AG04450 (cell line): ENCODE results near the gene SLC48A1. TPM values are rescaled to one million over a fixed set of nuclear protein-coding genes. Genes with fewer than 3 reads are reported as not detected.
A peak's percentile ranks its signal among the peaks of the same experiment; 100 is the strongest.

ENCODE experiments used
- CTCF ChIA-PET: fragments of 300-600, 350-600 bp; formaldehyde crosslinking; extraction: SDS; loops from one replicate; lab custom pipeline; 2022; ENCODE audit warnings: antibody characterized with exemption, inconsistent platforms; lab: Charles Lee
- POLR2A ChIA-PET: fragments of 350-600 bp; formaldehyde crosslinking; extraction: SDS; loops from one replicate; lab custom pipeline; 2021; ENCODE audit warnings: antibody characterized with exemption, inconsistent platforms; lab: Yijun Ruan, JAX
- DNase-seq: peaks from one replicate; pipeline ENCODE4 v3.0.0-alpha.2; 2011; ENCODE audit warnings: low read depth, low spot score
- H3K27ac ChIP-seq: one replicate; pipeline ENCODE4 v1.5.1; 2012; ENCODE audit warnings: low read depth, low read length, control low read depth
- H3K27me3 ChIP-seq: one replicate; pipeline ENCODE4 v1.6.0; 2012; ENCODE audit warnings: low read length; ENCODE audit not compliant: control insufficient read depth, insufficient read depth
- H3K4me3 ChIP-seq: 2 replicates; pipeline ENCODE4 v1.5.1; 2011; ENCODE audit warnings: mild to moderate bottlenecking, low read depth, low read length, control low read depth
- H3K9me3 ChIP-seq: 2 replicates; pipeline ENCODE4 v1.5.1; 2012; ENCODE audit warnings: low read length; ENCODE audit not compliant: control insufficient read depth, insufficient read depth
- CTCF ChIP-seq: IDR thresholded peaks from 2 replicates; pipeline ENCODE4 v1.5.1; 2011; ENCODE audit warnings: low read depth, low read length, control low read depth, inconsistent platforms
- polyA plus RNA-seq: library from polyadenylated mRNA; depleted of rRNA; stranded (reverse); fragments of >200 nt; gene quantifications from 2 replicates; pipeline ENCODE4 v1.2.3, GENCODE V29; 2011

Gene SLC48A1
- polyA plus RNA-seq, 1 experiment, result 7.8 TPM

GRCh38 chr12:47741340-47741703, 31.7 kb upstream of the SLC48A1 start:
- H3K9me3 ChIP-seq, result no peaks in the 10 kb centered on the region; the same call in 1 of the 2 replicates
- no peak overlapping the region for H3K4me3 ChIP-seq
- no peak for DNase-seq
- no peak overlapping the region for H3K27ac ChIP-seq
- ChIA-PET POLR2A (interaction anchor here (0.6 to 1.2 kb wide), 2 partner anchors 17 to 35 kb away, joined by 3 read pairs; partner anchors contain the start of genes RAPGEF3 and RPAP3), CTCF (interaction anchor here (0.6 to 5.3 kb wide), 23 partner anchors 9 to 1173 kb away, joined by 3 to 116 read pairs (median 9); partner anchors contain the start of genes ENDOU, RAPGEF3, RPAP3 and SLC48A1)
- H3K27me3 ChIP-seq, result peaks cover 30% of the 10 kb centered on the region
- TF ChIP-seq CTCF, result no peak

GRCh38 chr12:47742253-47742825, 30.7 kb upstream of the SLC48A1 start:
- no peak overlapping the region for H3K4me3 ChIP-seq
- peaks cover 36% of the 10 kb centered on the region for H3K27me3 ChIP-seq
- POLR2A ChIA-PET, result interaction anchor here (0.9 to 1.6 kb wide), 3 partner anchors 16 to 96 kb away, joined by 3 to 6 read pairs (median 3); partner anchors contain the start of gene RAPGEF3
- peak; percentile 99 for TF ChIP-seq CTCF
- DNase-seq, result no peak
- CTCF ChIA-PET, result interaction anchor here (0.8 to 5.3 kb wide), 24 partner anchors 8 to 222 kb away, joined by 3 to 116 read pairs (median 9); partner anchors contain the start of genes ENDOU, RAPGEF3, RPAP3 and SLC48A1
- H3K27ac ChIP-seq, result no peak overlapping the region
- no peaks in the 10 kb centered on the region for H3K9me3 ChIP-seq

- TF ChIP-seq CTCF, result no peak
- H3K9me3 ChIP-seq, result no peaks in the 10 kb centered on the region
- H3K27ac ChIP-seq, result no peak overlapping the region
- H3K4me3 ChIP-seq, result no peak overlapping the region
- ChIA-PET POLR2A (interaction anchor here (0.9 to 1.6 kb wide), 3 partner anchors 15 to 95 kb away, joined by 3 to 6 read pairs (median 3); partner anchors contain the start of gene RAPGEF3), CTCF (interaction anchor here (0.6 to 5.3 kb wide), 17 partner anchors 12 to 220 kb away, joined by 3 to 116 read pairs (median 11); partner anchors contain the start of genes ENDOU, RAPGEF3 and TMEM106C)
- DNase-seq, result no peak
- H3K27me3 ChIP-seq, result peaks cover 36% of the 10 kb centered on the region
These were observed 29.7 kb upstream of the SLC48A1 start for GRCh38 chr12:47743311-47743860.

GRCh38 chr12:47744005-47744651, 28.9 kb upstream of the SLC48A1 start:
- no peak overlapping the region for H3K27ac ChIP-seq
- DNase-seq, result no peak
- no peaks in the 10 kb centered on the region for H3K9me3 ChIP-seq
- CTCF ChIA-PET, result interaction anchor here (0.6 to 5.3 kb wide), 9 partner anchors 12 to 97 kb away, joined by 3 to 116 read pairs (median 76); partner anchors contain the start of gene RAPGEF3
- H3K27me3 ChIP-seq, result peaks cover 36% of the 10 kb centered on the region
- TF ChIP-seq CTCF, result peak; percentile 21; the same call in 1 of the 2 replicates
- H3K4me3 ChIP-seq, result no peak overlapping the region
- POLR2A ChIA-PET, result no interaction called here
